ENCODE results near the gene ZNF385D.
A peak's percentile ranks its signal among the peaks of the same experiment; 100 is the strongest.
"Not testable (repeated sequence)": the region's sequence is repeated elsewhere in the genome, so short reads cannot be mapped to it uniquely, and the experiment has no call there.

Gene ZNF385D

DNA sequence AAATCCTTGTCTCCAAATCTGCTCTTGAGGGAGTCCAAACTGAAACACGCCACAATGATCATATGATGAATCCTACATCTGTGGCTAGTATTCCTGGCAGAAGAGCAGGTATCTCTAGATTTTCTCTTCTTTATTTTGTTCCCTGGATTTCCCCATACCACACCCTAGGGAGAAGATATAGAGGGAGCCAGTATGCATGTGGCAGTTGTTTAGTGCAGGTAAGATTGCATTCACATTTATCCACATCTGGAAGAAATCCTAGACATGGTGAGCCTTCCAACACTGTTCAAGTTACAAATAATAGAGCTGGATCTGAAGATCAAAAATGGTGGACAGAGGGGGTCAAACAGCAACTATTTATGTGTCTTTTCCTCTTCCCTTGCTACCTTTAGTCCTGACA is 316.7 kb downstream of the ZNF385D start:
- no peak for DNase-seq

DNA sequence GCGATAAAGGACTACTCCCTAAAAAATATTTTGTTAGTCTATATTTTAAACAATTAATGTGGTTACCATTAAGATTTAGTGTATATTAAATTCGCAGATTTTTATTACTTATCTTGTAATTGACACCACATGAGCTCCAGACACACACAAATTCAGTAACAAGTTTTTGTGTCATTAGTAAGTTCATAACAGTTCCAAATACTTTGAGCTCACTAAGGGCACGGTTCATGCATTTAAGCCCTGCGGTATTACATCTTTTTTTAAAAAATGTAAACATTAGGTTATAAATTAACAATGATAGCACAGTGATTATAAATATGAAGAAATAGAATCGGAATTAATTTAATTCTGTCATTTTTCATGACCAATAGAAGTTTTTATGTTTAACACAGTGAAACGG is 317.3 kb downstream of the ZNF385D start:
- DNase-seq = no peak

DNA sequence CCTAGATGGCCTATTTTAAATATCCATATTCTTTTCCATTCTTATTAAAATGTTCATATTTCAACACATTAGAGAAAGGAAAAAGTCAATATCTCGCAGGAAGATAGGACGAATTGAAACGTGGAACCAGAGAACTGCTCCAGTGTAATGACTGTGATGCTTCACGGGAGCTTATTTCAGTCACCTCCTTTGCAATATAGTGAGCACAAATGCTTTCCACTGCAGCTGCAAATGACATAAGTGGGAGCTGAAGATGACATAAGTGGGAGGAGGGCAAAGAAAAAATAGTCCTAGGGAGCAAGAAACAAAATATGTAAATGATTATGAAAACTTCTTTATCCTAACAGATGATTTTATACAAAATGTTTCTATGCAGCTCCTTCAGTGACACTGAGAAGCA is 324.1 kb downstream of the ZNF385D start:
- DNase-seq = no peak

DNA sequence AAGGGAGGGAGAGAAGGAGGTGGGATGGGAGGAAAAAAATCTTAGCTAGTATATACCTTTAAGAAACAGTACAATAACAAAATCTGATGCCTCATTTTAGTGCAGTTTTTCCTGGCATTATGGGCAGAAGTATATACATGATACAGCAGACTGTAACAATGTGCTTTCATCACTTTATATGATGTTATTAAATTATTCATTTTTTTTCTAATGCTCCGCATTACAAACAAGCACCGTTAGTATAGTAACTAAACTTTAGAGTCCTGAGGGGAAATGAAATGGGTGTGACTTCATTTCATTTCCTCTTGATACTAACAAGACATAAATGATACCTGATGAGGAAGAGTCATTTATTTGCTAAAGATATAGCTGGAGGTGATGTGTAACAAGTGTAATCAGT is 325.3 kb downstream of the ZNF385D start:
- no peak for DNase-seq

DNA sequence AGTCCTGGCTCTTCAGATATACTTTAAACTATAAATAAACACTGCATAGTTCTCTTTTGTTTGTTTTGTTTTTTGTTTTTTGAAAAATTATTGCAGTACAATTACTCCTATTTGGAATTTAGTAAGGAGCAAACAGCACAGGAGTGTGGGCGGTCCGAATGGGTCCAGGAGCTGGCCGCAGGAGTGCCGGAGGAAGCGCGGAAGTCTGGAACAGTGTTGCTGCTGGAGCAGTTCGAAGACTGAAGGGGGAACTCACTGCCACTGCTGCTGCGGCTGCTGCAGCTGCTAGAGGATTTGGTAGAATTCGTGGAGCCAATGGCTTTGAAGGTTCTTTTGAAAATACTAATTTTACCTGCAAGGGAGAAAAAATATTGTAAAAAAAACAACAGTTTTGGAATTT is 329.9 kb downstream of the ZNF385D start:
- no peak for DNase-seq

DNA sequence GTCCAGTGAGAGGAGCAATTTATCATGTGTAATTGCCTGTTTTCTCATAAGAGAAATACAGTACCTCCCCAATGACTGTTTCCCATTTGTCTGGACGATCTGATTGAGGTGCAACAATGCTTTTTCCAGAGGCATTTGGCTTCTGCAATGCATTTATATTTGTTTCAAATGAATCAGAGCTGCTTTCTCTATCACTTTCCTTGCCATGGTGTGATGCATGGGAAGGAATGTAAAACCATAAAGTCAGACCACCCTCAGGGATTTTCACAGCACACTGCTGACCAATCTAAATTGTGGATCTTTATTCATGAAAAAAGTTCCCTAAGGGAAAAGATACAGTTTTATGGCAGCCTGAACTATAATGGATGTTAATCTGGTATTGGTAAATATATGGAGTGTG is 333.0 kb downstream of the ZNF385D start:
- DNase-seq = no peak

DNA sequence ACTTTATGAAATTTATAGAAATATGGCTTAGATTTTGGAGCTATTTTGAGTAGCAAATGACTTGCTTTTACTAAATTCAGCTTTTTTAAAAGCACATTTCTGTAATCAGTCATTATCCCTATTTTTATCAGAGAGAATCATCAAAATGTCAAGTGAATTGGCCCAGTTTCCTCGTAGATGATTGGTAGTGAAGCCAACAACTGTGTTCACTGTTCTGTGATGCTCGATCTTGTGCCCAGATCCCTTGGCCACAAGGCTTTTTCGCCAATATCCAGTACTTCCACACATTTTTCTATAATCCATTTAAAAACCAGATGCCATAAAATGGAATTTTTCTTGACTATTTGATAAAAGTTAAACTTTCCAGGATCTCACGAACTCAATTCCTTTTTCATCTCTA is 336.5 kb downstream of the ZNF385D start:
- DNase-seq = no peak

DNA sequence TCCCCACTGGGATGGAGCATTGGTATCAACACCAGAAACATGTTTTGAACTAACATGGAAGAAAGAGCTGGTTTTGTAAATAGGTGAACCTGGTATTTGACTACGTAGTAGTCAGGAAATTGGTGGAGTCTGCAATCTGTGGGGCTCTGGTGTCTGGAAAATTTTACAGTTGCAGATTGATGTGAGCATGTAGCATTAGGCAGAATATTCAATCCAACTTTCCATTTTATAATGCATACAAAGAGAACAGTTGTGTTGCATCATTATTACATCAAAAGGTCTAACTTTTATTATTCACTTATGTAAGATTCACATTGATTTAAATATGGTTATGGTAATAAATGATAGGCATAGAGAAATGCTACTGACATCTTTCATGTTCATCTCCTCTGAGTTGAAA is 340.0 kb downstream of the ZNF385D start:
- DNase-seq = no peak

DNA sequence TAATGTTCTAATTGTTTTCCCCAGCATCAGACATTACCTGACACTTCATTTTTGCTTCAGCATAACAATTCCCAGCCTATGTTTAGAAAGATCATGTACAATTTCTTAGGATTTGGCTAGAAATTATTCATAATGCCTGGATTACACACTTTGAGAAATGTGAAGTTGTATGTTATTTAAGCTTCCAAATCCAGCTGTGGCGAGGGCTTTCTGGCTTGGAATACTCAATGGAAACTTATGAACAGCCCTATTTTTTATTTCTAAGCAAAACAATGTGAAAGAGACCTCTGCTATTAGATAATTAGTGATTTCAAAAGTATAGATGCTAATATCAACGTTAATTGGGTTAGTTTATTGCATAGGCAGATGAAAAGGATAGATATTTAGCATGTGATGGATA is 341.6 kb downstream of the ZNF385D start:
- DNase-seq = no peak

DNA sequence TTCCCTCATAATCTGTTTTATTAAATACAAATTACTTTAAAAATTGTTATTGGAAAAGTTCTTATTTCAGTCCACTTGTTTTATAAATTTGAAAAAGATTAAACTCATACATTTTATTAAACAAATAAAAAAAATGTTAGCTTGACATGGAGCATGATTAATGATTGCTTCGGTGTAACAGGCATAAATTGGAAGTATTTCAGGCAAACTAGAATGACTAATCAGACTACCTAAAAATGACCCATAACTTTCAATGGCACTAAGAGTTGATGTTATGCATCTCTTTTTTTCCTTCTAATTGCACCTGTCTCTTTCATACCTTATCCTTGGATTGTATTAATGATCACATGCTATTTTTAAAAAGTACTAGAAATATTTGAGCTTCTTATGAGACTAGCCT is 343.3 kb downstream of the ZNF385D start:
- DNase-seq = no peak

DNA sequence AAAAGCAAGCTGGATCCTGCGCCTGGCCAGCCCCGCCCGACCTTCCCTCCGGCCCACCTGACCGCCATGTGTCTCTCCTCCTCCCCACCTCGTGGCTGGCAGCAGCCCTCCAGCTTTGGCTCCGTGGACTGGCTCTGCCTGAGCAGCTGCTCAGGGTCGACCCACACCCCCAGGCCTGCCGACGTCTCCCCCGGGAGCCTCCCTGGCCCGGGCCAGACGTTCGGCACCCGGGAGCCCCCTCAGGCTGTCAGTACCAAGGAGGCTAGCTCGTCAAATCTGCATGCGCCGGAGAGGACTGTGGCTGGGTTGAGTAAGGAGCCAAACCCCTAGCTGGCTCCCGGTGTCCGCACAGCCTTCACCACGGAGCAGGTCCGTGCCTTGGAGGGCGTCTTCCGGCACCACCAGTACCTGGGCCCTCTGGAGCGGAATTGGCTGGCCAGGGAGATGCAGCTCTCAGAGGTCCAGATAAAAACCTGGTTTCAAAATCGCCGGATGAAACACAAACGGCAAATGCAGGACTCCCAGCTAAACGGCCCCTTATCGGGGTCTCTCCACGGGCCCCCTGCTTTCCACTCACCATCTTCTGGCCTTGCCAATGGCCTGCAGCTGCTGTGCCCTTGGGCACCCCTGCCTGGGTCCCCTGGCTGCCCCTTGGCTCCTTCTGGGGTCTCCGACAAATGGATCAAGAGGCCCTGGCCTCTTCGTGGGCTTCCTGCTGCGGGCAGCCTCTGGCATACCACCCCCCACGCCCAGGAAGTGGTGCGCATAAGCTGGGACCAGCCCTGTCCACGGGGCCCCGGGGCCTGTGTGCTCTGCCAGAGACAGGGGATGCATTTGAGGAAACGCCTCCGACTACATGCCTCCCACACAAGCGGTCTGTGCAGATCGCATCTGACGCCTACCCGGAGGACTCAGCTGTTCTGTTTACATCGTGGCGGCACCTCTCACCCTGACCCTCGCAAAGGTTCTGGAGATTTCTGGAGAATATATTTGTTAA is 345.0 kb downstream of the ZNF385D start:
- DNase-seq = no peak

DNA sequence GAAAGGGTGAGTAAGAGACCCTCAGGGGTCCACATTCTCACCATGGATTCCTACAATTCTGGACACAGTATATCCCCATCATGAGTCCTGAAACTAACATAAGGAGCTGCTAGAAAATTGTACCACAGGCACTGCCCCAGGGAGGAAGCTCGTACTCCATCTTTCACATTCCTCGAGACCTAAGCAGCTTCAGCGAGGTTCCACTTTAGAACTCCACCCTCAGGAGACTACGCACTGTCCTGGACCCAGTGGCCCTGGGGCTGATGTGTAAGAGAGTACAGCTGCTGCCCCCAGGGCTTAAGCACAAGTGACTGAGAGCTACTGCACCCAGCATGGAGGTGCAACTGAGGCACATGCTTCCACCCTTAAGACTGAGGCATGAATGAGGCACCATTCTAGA is 352.5 kb downstream of the ZNF385D start:
- DNase-seq = no peak

DNA sequence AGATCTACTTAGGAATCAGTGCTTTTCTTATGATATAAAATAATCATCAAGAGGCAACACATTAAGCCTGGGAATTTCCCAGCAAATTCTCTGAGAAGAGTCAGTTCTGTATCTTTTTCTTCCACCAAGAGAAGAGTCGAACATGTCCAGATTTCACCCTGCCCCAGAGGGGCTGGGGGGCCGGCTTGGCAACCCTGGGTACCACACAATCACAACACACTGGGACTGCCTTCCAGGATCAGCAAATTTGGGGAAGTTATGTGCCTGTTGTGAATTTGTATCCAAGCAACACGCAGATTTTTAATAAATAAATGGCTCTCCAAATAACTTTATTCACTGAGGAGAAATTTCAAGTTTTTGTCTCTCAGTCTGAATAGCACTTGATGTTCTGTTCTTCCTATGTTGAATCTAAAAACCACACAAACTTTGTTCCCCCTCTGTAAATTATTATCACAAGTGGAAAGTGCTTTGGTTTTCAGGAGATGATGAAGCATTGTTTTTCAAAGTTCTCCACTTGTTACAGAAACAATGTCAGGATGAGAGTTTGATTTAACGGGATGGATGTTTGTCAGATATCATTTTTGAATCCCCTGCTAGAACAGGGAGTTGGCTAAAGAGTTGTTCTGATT is 357.2 kb downstream of the ZNF385D start:
- no peak for DNase-seq

DNA sequence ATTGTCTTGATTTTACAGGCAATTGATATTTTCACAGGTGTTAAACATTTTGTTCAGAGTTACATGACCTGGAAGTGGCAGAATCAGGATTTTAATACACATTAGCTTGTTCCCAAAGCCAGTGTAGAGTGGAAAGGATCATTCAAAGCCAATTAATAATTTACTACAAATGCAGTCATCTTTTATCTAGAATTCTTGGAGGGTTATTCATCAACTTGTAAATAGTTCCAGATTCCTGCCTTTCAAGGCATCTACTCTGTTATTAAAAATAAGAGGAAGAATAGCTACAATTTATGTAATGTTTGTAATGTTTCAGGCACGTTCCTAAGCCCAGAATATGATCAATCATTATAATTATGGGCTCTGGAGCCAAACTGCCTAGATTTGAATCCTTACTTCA is 358.5 kb downstream of the ZNF385D start:
- DNase-seq = no peak

DNA sequence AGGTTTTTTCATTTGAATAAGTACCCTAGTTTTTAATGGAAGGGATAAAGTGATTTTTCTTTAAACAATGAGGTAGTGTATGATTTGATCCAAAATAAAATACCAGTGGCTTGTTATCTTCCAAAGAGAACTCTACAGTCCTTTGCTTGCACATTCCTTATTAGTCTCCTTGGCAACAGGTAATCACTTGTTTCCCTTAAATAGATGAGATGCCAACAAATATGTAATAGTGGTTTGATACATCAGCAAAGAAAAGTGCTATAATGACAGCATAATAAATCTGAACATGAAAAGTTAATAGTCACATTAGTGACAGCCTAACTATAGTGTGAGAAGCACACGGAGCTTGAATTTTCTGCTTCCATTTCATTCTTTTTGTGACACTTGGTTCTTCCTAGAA is 360.2 kb downstream of the ZNF385D start:
- DNase-seq = no peak

DNA sequence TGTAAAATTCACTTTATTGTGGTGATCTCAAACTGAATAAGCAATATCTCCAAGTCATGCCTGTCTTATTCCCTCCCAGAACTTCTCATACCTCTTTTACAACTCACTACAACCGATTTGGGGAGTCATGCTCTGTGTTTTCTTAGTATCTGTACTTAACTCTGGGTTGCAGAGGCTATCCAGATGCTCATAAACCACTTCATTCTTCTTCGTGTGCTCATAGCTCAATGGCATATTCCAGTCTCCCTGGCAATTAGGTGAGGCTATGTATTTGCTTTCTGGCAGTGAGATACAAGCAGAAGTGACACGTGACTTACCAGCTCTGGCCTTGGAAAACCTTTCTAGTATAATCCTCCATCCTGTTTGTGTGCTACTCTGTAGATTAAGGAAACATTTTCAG is 360.9 kb downstream of the ZNF385D start:
- DNase-seq = peak; percentile 19

DNA sequence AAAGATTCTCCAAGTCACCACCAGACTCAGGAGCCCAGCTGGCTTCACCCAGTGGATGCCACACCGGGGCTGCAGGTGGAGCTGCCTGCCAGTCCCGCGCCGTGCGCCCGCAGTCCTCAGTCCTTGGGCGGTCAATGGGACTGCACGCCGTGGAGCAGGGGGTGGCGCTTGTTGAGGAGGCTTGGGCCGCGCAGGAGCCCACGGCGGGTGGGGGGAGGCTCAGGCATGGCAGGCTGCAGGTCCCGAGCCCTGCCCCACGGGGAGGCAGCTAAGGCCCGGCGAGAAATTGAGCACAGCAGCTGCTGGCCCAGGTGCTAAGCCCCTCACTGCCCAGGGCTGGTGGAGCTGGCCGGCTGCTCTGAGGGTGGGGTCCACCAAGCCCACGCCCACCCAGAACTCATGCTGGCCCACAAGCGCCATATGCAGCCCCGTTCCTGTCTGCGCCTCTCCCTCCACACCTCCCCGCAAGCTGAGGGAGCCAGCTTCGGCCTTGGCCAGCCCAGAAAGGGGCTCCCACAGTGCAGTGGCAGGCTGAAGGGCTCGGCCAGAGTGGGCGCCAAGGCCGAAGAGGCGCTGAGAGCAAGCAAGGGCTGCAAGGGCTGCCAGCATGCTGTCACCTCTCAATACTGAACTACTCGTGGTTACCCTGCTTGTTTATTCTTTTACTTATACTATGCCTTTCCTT is 363.7 kb downstream of the ZNF385D start:
- not testable (repeated sequence) for DNase-seq

DNA sequence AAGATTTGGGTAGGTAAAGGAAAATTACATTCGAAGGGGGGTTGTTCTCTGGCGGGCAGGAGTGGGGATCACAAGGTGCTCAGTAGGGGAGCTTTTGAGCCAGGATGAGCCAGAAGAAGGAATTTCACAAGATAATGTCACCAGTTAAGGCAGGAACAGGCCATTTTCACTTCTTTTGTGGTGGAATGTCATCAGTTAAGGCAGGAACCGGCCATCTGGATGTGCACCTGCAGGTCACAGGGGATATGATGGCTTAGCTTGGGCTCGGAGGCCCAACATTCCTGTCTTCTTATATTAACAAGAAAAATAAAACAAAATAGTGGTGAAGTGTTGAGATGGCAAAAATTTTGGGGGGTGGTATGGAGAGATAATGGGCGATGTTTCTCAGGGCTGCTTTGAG is 373.0 kb downstream of the ZNF385D start:
- not testable (repeated sequence) for DNase-seq

DNA sequence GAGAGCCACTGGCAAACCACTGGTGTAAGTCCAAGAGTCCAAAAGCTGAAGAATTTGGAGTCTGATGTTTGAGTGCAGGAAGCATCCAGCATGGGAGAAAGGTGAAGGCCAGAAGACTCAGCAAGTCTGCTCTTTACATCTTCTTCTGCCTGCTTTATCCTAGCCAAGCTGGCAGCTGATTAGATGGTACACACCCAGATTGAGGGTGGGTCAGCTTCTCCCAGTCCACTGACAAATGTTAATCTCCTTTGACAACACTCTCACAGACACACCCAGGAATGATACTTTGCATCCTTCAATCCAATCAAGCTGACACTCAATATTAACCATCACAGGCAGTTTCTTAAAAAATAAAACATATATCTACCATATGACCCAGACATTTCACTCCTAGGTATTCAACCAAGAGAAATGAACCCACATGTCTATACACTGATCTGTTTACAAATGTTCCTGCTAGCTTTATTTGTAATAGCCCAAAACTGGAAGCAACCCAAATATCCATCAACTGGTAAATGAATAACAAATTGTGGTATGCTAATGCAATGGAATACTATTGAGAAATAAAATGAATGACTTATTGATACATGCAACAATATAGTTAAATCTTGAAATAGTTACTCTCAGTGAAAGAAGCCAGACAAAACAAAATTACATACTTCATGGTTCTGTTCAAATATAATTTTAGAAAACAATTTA is 373.8 kb downstream of the ZNF385D start:
- no peak for DNase-seq

DNA sequence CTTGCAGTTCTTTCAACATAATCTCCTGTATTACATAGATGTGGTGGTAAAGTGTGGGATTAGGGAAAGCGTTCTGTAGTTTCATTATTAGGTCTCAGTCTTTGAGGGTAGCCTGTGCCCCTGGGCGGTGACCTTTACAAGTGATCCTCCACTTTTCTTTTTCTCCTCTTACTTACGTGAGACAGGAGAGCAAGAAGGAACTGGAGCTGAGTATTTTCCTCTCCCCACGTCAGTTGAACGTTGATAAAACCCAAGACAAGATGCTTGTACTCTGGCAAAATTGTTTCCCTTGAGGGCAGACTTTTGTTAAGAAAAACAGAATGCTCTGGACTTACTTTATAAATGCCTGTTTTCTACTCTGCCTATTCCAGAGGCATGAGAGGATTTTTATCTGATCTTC is 378.7 kb downstream of the ZNF385D start:
- no peak for DNase-seq
